ENCODE measurements around the gene VAT1L.

DNA sequence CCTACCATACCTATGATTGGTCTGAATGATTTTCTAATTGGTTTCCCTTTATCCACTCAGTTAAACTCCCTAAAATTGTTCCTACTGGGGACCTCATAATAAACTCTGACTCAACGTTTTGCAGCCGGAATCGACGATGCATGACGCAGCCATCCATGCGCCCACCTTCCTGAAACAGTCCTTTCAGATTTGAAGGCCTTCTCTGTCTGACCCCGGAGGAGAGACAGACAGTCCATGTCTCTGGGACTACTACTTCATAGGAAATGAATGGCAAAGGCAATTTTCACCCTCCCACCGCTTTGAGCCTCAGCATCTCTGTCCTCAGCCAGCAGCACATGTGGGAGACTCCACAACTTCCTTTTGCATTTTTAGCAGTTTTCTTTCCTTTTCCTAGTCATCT, 13.5 kb downstream of the VAT1L start:
- TF ChIP-seq, protein P1, sequence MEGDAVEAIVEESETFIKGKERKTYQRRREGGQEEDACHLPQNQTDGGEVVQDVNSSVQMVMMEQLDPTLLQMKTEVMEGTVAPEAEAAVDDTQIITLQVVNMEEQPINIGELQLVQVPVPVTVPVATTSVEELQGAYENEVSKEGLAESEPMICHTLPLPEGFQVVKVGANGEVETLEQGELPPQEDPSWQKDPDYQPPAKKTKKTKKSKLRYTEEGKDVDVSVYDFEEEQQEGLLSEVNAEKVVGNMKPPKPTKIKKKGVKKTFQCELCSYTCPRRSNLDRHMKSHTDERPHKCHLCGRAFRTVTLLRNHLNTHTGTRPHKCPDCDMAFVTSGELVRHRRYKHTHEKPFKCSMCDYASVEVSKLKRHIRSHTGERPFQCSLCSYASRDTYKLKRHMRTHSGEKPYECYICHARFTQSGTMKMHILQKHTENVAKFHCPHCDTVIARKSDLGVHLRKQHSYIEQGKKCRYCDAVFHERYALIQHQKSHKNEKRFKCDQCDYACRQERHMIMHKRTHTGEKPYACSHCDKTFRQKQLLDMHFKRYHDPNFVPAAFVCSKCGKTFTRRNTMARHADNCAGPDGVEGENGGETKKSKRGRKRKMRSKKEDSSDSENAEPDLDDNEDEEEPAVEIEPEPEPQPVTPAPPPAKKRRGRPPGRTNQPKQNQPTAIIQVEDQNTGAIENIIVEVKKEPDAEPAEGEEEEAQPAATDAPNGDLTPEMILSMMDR (IDR thresholded peaks at IDR 0.05): no peak
- no peak for TF ChIP-seq POLR2AphosphoS5 (IDR thresholded peaks at IDR 0.05; ENCODE audit: insufficient read depth in 1 of 2, low read depth in 1 of 2)

Measured in vagina (tissue), 2 donors.